ENCODE results near the gene PRSS2. TPM values are rescaled to one million over a fixed set of nuclear protein-coding genes. Genes with fewer than 3 reads are reported as not detected.

Gene PRSS2
- total RNA-seq, 1 experiment from 2014 or later: 27.6 TPM

GRCh38 chr7:142815134-142815533 lies 44.4 kb downstream of the PRSS2 start:
- H3K4me3 Mint-ChIP-seq: no peak overlapping the region
- ChIA-PET CTCF (interaction anchor here (0.9 to 6.3 kb wide), 5 partner anchors 21 to 400 kb away, joined by 4 to 94 read pairs (median 25); no protein-coding TSS in a partner anchor), POLR2A (interaction anchor here (0.6 kb wide), 1 partner anchor 50 kb away, joined by 3 read pairs; no protein-coding TSS in a partner anchor)
- H3K4me1 Mint-ChIP-seq: peaks cover 53% of the 10 kb centered on the region
- H3K9me3 Mint-ChIP-seq: peaks cover 6% of the 10 kb centered on the region; the same call in 1 of the 2 replicates
- peaks cover 12% of the 10 kb centered on the region for H3K27me3 Mint-ChIP-seq (ENCODE audit: low read depth)
- H3K27ac Mint-ChIP-seq: no peak overlapping the region
- H3K36me3 Mint-ChIP-seq: no peaks in the 10 kb centered on the region
- ATAC-seq (no peak), DNase-seq (ENCODE audit: low spot score) (no peak)
- TF ChIP-seq MXD4 (CRISPR knock-in tag; IDR thresholded peaks at IDR 0.05; ENCODE audit: borderline replicate concordance) (no peak), TEAD1 (CRISPR knock-in tag; IDR thresholded peaks at IDR 0.05) (no peak), HMGA2 (CRISPR knock-in tag; IDR thresholded peaks at IDR 0.05) (no peak), SOX15 (CRISPR knock-in tag; IDR thresholded peaks at IDR 0.05) (no peak), PRRX2 (CRISPR knock-in tag; IDR thresholded peaks at IDR 0.05) (no peak), ZNF671 (CRISPR knock-in tag; IDR thresholded peaks at IDR 0.05) (no peak), CREM (CRISPR knock-in tag; IDR thresholded peaks at IDR 0.05) (no peak), TEAD4 (CRISPR knock-in tag; IDR thresholded peaks at IDR 0.05) (no peak), FOXJ3 (CRISPR knock-in tag; IDR thresholded peaks at IDR 0.05; ENCODE audit: borderline replicate concordance) (no peak), ZNF121 (CRISPR knock-in tag; IDR thresholded peaks at IDR 0.05) (no peak), ZSCAN18 (CRISPR knock-in tag; IDR thresholded peaks at IDR 0.05) (no peak), NR2C2 (CRISPR knock-in tag; IDR thresholded peaks at IDR 0.05) (no peak), ZBTB21 (CRISPR knock-in tag; IDR thresholded peaks at IDR 0.05; ENCODE audit: borderline replicate concordance) (no peak), USF1 (CRISPR knock-in tag; IDR thresholded peaks at IDR 0.05) (no peak), TCF7 (CRISPR knock-in tag; IDR thresholded peaks at IDR 0.05; ENCODE audit: low read depth) (no peak), ATF3 (CRISPR knock-in tag; conservative IDR thresholded peaks at IDR 0.05) (no peak), ZNF512 (CRISPR knock-in tag; IDR thresholded peaks at IDR 0.05; ENCODE audit: borderline replicate concordance) (no peak), NFATC4 (CRISPR knock-in tag; IDR thresholded peaks at IDR 0.05) (no peak), SP1 (CRISPR knock-in tag; conservative IDR thresholded peaks at IDR 0.05) (no peak), EMX1 (CRISPR knock-in tag; IDR thresholded peaks at IDR 0.05) (no peak)

GRCh38 chr7:142817506-142817905 lies 46.7 kb downstream of the PRSS2 start:
- H3K4me1 Mint-ChIP-seq: peaks cover 32% of the 10 kb centered on the region
- H3K27ac Mint-ChIP-seq: no peak overlapping the region
- ChIA-PET POLR2A (no interaction called here), CTCF (interaction anchor here (1.1 to 1.4 kb wide), 4 partner anchors 34 to 398 kb away, joined by 3 to 4 read pairs (median 4); no protein-coding TSS in a partner anchor)
- DNase-seq (ENCODE audit: low spot score) (no peak), ATAC-seq (no peak)
- H3K36me3 Mint-ChIP-seq: peaks cover 4% of the 10 kb centered on the region; the same call in 1 of the 2 replicates
- H3K4me3 Mint-ChIP-seq: no peak overlapping the region
- H3K9me3 Mint-ChIP-seq: peaks cover 16% of the 10 kb centered on the region
- peaks cover 6% of the 10 kb centered on the region; the same call in 1 of the 2 replicates for H3K27me3 Mint-ChIP-seq (ENCODE audit: low read depth)
- TF ChIP-seq ZBTB43 (CRISPR knock-in tag; IDR thresholded peaks at IDR 0.05) (no peak), OVOL2 (CRISPR knock-in tag; IDR thresholded peaks at IDR 0.05; ENCODE audit: borderline replicate concordance) (no peak), GABPB1 (CRISPR knock-in tag; IDR thresholded peaks at IDR 0.05) (no peak), ZBTB21 (CRISPR knock-in tag; IDR thresholded peaks at IDR 0.05; ENCODE audit: borderline replicate concordance) (no peak), ZNF121 (CRISPR knock-in tag; IDR thresholded peaks at IDR 0.05) (no peak), GTF2I (CRISPR knock-in tag; conservative IDR thresholded peaks at IDR 0.05) (no peak), TEAD4 (CRISPR knock-in tag; IDR thresholded peaks at IDR 0.05) (no peak), ZNF416 (CRISPR knock-in tag; IDR thresholded peaks at IDR 0.05) (no peak), MXD4 (CRISPR knock-in tag; IDR thresholded peaks at IDR 0.05; ENCODE audit: borderline replicate concordance) (no peak), JAZF1 (CRISPR knock-in tag; IDR thresholded peaks at IDR 0.05) (no peak), E2F1 (CRISPR knock-in tag; IDR thresholded peaks at IDR 0.05) (no peak), HMGA2 (CRISPR knock-in tag; IDR thresholded peaks at IDR 0.05) (no peak), EMX1 (CRISPR knock-in tag; IDR thresholded peaks at IDR 0.05) (no peak), NR3C1 (CRISPR knock-in tag; conservative IDR thresholded peaks at IDR 0.05; ENCODE audit: low read depth) (no peak), MYBL2 (CRISPR knock-in tag; IDR thresholded peaks at IDR 0.05) (no peak)
